Fibroblast of lung (primary cell): ENCODE results near the gene TANGO2. TPM values are rescaled to one million over a fixed set of nuclear protein-coding genes. Genes with fewer than 3 reads are reported as not detected.

Experiments used
- DNase-seq, 2 donors: peaks; one replicate each; pipeline versions ENCODE4 v3.0.0 to v3.0.0-alpha.2; 2010; ENCODE audit warnings: low read depth in 2 of 2
- H2AFZ ChIP-seq: 2 replicates; pipeline ENCODE4 v1.5.1; 2012; ENCODE audit warnings: low read length, control low read depth, inconsistent platforms
- H3K27ac ChIP-seq: 2 replicates; pipeline ENCODE4 v1.5.1; 2011; ENCODE audit warnings: low read length, control low read depth; ENCODE audit not compliant: insufficient read depth
- H3K27me3 ChIP-seq: 2 replicates; pipeline ENCODE4 v1.5.1; 2011; ENCODE audit warnings: mild to moderate bottlenecking, low read length; ENCODE audit not compliant: control insufficient read depth, insufficient read depth
- H3K36me3 ChIP-seq: 2 replicates; pipeline ENCODE4 v1.5.1; 2011; ENCODE audit warnings: low read length; ENCODE audit not compliant: control insufficient read depth, insufficient read depth
- H3K4me1 ChIP-seq: 2 replicates; pipeline ENCODE4 v1.5.1; 2011; ENCODE audit warnings: low read length; ENCODE audit not compliant: control insufficient read depth, insufficient read depth; ENCODE audit errors: extremely low read depth
- H3K4me2 ChIP-seq: 2 replicates; pipeline ENCODE4 v1.5.1; 2011; ENCODE audit warnings: low read length, control low read depth; ENCODE audit not compliant: insufficient read depth; ENCODE audit errors: extremely low read depth
- H3K4me3 ChIP-seq, 4 experiments: fragments of 200-600 bp in 1 of 4; sonication (generic) in 1 of 4; replicated peaks in 1 of 4; 2 replicates each; pipeline ENCODE4 v1.5.1; 2011 to 2016; ENCODE audit warnings: low read length in 4 of 4, low read depth in 3 of 4, mild to moderate bottlenecking in 3 of 4, control low read depth in 2 of 4, inconsistent platforms in 1 of 4, mixed read lengths in 1 of 4; ENCODE audit not compliant: insufficient read depth in 1 of 4; ENCODE audit errors: control extremely low read depth in 1 of 4
- H3K79me2 ChIP-seq: 2 replicates; pipeline ENCODE4 v1.5.1; 2012; ENCODE audit warnings: mild to moderate bottlenecking, low read length, inconsistent platforms; ENCODE audit not compliant: control insufficient read depth, insufficient read depth
- H3K9ac ChIP-seq: 2 replicates; pipeline ENCODE4 v1.5.1; 2011; ENCODE audit warnings: mild to moderate bottlenecking, low read length, control low read depth; ENCODE audit not compliant: insufficient read depth
- H3K9me3 ChIP-seq: 2 replicates; pipeline ENCODE4 v1.5.1; 2012; ENCODE audit warnings: low read depth, low read length; ENCODE audit not compliant: control insufficient read depth, insufficient read depth
- H4K20me1 ChIP-seq: 2 replicates; pipeline ENCODE4 v1.5.1; 2011; ENCODE audit warnings: low read length; ENCODE audit not compliant: control insufficient read depth, insufficient read depth; ENCODE audit errors: extremely low read depth
- EZH2 ChIP-seq: IDR thresholded peaks from 2 replicates; pipeline ENCODE4 v1.5.1; 2012; ENCODE audit warnings: low read length, control low read depth, mild to moderate bottlenecking; ENCODE audit errors: missing control alignments
- polyA plus RNA-seq, 2 donors: library from polyadenylated mRNA; depleted of rRNA in 1 of 2; stranded (reverse) in 1 of 2; unstranded in 1 of 2; fragments of >200 nt; gene quantifications; 2 replicates each; pipeline ENCODE4 v1.2.1, GENCODE V29; 2011 to 2012; ENCODE audit warnings: missing spikeins in 1 of 2
- total RNA-seq: library from RNA; depleted of rRNA; stranded (reverse); fragments of >200 nt; gene quantifications from 2 replicates; pipeline ENCODE4 v1.2.1, GENCODE V29; 2014
- TF ChIP-seq, protein P1 (sequence below), 2 donors: IDR thresholded peaks in 1 of 2; conservative IDR thresholded peaks in 1 of 2; 1 replicate in 1 of 2; 2 replicates in 1 of 2; pipeline ENCODE4 v1.5.1; 2011 to 2012; ENCODE audit warnings: low read length in 2 of 2, control low read depth in 1 of 2, inconsistent platforms in 1 of 2, low read depth in 1 of 2, mild to moderate bottlenecking in 1 of 2

TANGO2 gene
- total and polyA plus RNA-seq, 2 donors (not counting 1 experiment from before 2014, with no cell fraction given) = 28.3 to 52.8 TPM

- DNase-seq = no peak
- Histone ChIP-seq H4K20me1 (no peaks in the 10 kb centered on the region), H3K36me3 (peaks cover 27% of the 10 kb centered on the region)
These were observed 64.7 kb downstream of the TANGO2 start for GRCh38 chr22:20085651-20086050.

GRCh38 chr22:20086101-20086599 is 65.2 kb downstream of the TANGO2 start:
- no peak for DNase-seq
- no peak overlapping the region for H3K4me3 ChIP-seq
- H2AFZ ChIP-seq = no peak overlapping the region
- no peak overlapping the region for H3K9ac ChIP-seq
- H3K36me3 ChIP-seq = peaks cover 29% of the 10 kb centered on the region
- no peak overlapping the region for H3K27ac ChIP-seq
- no peak overlapping the region for H3K4me2 ChIP-seq
- TF ChIP-seq, protein P1, sequence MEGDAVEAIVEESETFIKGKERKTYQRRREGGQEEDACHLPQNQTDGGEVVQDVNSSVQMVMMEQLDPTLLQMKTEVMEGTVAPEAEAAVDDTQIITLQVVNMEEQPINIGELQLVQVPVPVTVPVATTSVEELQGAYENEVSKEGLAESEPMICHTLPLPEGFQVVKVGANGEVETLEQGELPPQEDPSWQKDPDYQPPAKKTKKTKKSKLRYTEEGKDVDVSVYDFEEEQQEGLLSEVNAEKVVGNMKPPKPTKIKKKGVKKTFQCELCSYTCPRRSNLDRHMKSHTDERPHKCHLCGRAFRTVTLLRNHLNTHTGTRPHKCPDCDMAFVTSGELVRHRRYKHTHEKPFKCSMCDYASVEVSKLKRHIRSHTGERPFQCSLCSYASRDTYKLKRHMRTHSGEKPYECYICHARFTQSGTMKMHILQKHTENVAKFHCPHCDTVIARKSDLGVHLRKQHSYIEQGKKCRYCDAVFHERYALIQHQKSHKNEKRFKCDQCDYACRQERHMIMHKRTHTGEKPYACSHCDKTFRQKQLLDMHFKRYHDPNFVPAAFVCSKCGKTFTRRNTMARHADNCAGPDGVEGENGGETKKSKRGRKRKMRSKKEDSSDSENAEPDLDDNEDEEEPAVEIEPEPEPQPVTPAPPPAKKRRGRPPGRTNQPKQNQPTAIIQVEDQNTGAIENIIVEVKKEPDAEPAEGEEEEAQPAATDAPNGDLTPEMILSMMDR (conservative IDR thresholded peaks at IDR 0.05 in 1 of 2, IDR thresholded peaks at IDR 0.05 in 1 of 2; ENCODE audit: low read depth in 1 of 2, low read length in 2 of 2) = no peak
- TF ChIP-seq EZH2 = no peak
- peaks cover 6% of the 10 kb centered on the region for H3K4me1 ChIP-seq
- peaks cover 78% of the 10 kb centered on the region for H3K79me2 ChIP-seq
- H4K20me1 ChIP-seq = no peaks in the 10 kb centered on the region
- H3K9me3 ChIP-seq = no peaks in the 10 kb centered on the region
- no peaks in the 10 kb centered on the region for H3K27me3 ChIP-seq

More at GRCh38 chr22:20085651-20086050, 64.7 kb downstream of the TANGO2 start:
- Histone ChIP-seq H3K27ac (no peak overlapping the region), H3K4me1 (peaks cover 6% of the 10 kb centered on the region), H2AFZ (no peak overlapping the region), H3K79me2 (peaks cover 82% of the 10 kb centered on the region), H3K4me3 (no peak overlapping the region), H3K27me3 (no peaks in the 10 kb centered on the region), H3K4me2 (no peak overlapping the region), H3K9ac (no peak overlapping the region), H3K9me3 (no peaks in the 10 kb centered on the region)
- no peak for TF ChIP-seq EZH2
- TF ChIP-seq, protein P1 (conservative IDR thresholded peaks at IDR 0.05 in 1 of 2, IDR thresholded peaks at IDR 0.05 in 1 of 2; ENCODE audit: low read depth in 1 of 2, low read length in 2 of 2) = no peak

DNA sequence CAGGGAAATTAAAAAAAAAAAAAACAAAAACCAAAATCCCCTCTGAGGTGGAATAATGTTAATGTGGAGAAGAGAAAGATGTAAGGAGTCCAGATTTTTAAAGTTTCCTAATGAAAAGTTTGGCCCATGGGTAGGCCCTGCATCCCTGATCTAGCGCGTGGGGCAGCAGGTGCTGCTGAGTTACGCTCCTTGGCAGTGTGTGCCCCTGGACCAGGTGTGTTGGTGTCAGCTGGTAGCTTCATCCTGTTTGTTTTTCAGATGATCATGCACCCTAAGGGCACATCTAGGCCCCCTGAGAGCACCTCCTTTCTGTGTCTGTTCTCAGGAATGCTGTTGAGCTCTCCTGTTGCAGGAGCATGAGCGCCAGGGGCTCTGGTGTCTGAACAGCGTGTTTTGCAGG is 65.9 kb downstream of the TANGO2 start:
- no peak overlapping the region for H2AFZ ChIP-seq
- no peak overlapping the region for H3K9ac ChIP-seq
- peaks cover 34% of the 10 kb centered on the region for H3K36me3 ChIP-seq
- H3K4me3 ChIP-seq = no peak overlapping the region
- peaks cover 72% of the 10 kb centered on the region for H3K79me2 ChIP-seq
- TF ChIP-seq, protein P1 (conservative IDR thresholded peaks at IDR 0.05 in 1 of 2, IDR thresholded peaks at IDR 0.05 in 1 of 2; ENCODE audit: low read depth in 1 of 2, low read length in 2 of 2) = no peak
- TF ChIP-seq EZH2 = no peak
- H3K4me2 ChIP-seq = no peak overlapping the region
- no peak overlapping the region for H3K27ac ChIP-seq
- H3K9me3 ChIP-seq = no peaks in the 10 kb centered on the region
- no peaks in the 10 kb centered on the region for H3K27me3 ChIP-seq
- DNase-seq = no peak
- no peaks in the 10 kb centered on the region for H4K20me1 ChIP-seq
- H3K4me1 ChIP-seq = peaks cover 6% of the 10 kb centered on the region
